Neuronal stem cell (in vitro differentiated cells): ENCODE measurements around the gene IFNLR1.

ENCODE experiments used
- DNase-seq: peaks from one replicate; pipeline ENCODE4 v3.0.0-alpha.2; 2013; ENCODE audit warnings: low spot score
- H2AFZ ChIP-seq: one replicate; pipeline ENCODE4 v1.6.1; 2013; ENCODE audit warnings: mild to moderate bottlenecking, low read length, inconsistent platforms
- H2AK5ac ChIP-seq: 2 replicates; pipeline ENCODE4 v1.6.1; 2013; ENCODE audit warnings: low read depth, mild to moderate bottlenecking, inconsistent platforms, low read length, moderate library complexity, mixed read lengths
- H2BK120ac ChIP-seq: 2 replicates; pipeline ENCODE4 v1.6.1; 2013; ENCODE audit warnings: low read depth, mild to moderate bottlenecking, inconsistent platforms, low read length, moderate library complexity, mixed read lengths
- H2BK12ac ChIP-seq: one replicate; pipeline ENCODE4 v1.6.1; 2013; ENCODE audit warnings: low read length, inconsistent platforms
- H2BK15ac ChIP-seq: 2 replicates; pipeline ENCODE4 v1.6.1; 2013; ENCODE audit warnings: mild to moderate bottlenecking, low read length, inconsistent platforms, mixed read lengths
- H2BK5ac ChIP-seq: one replicate; pipeline ENCODE4 v1.6.1; 2013; ENCODE audit warnings: inconsistent platforms, mild to moderate bottlenecking, low read length, moderate library complexity
- H3K14ac ChIP-seq: one replicate; pipeline ENCODE4 v1.6.1; 2013; ENCODE audit warnings: low read length, inconsistent platforms
- H3K18ac ChIP-seq: 2 replicates; pipeline ENCODE4 v1.6.1; 2013; ENCODE audit warnings: low read length, inconsistent platforms
- H3K23ac ChIP-seq: 2 replicates; pipeline ENCODE4 v1.6.1; 2013; ENCODE audit warnings: low read depth, mild to moderate bottlenecking, mixed read lengths, low read length, inconsistent platforms; ENCODE audit not compliant: poor library complexity
- H3K27ac ChIP-seq: replicated peaks from 3 replicates; pipeline ENCODE4 v1.5.1; 2013; ENCODE audit warnings: low read length, inconsistent platforms
- H3K27me3 ChIP-seq, 3 experiments: 2 replicates each; pipeline ENCODE4 v1.6.1; 2013; ENCODE audit warnings: low read length in 3 of 3, mild to moderate bottlenecking in 2 of 3, inconsistent platforms in 1 of 3, low read depth in 1 of 3, mixed read lengths in 1 of 3, moderate library complexity in 1 of 3; ENCODE audit not compliant: control insufficient read depth in 3 of 3, insufficient read depth in 3 of 3
- H3K36me3 ChIP-seq, 2 donors: replicated peaks in 1 of 2; 2 replicates each; pipeline ENCODE4 v1.6.1; 2013; ENCODE audit warnings: low read length in 2 of 2; ENCODE audit not compliant: control insufficient read depth in 2 of 2, insufficient read depth in 2 of 2
- H3K4ac ChIP-seq: 2 replicates; pipeline ENCODE4 v1.6.1; 2013; ENCODE audit warnings: inconsistent platforms, mild to moderate bottlenecking, low read length, moderate library complexity
- H3K4me1 ChIP-seq, 2 donors: 1 replicate in 1 of 2; 2 replicates in 1 of 2; pipeline ENCODE4 v1.6.1; 2013; ENCODE audit warnings: low read length in 2 of 2, low read depth in 1 of 2; ENCODE audit not compliant: control insufficient read depth in 2 of 2, insufficient read depth in 1 of 2
- H3K4me2 ChIP-seq: one replicate; pipeline ENCODE4 v1.6.1; 2013; ENCODE audit warnings: mild to moderate bottlenecking, low read length, inconsistent platforms; ENCODE audit not compliant: insufficient read depth, poor library complexity, severe bottlenecking
- H3K4me3 ChIP-seq, 2 donors: 2 replicates each; pipeline ENCODE4 v1.5.1; 2013; ENCODE audit warnings: low read length in 2 of 2, mild to moderate bottlenecking in 2 of 2, inconsistent platforms in 1 of 2, moderate library complexity in 1 of 2
- H3K79me1 ChIP-seq: one replicate; pipeline ENCODE4 v1.6.1; 2013; ENCODE audit warnings: low read depth, mild to moderate bottlenecking, inconsistent platforms, low read length, moderate library complexity
- H3K9ac ChIP-seq: one replicate; pipeline ENCODE4 v1.6.1; 2013; ENCODE audit warnings: mild to moderate bottlenecking, low read depth, low read length, inconsistent platforms; ENCODE audit not compliant: poor library complexity
- H3K9me3 ChIP-seq, 2 donors: replicated peaks in 1 of 2; 2 replicates each; pipeline versions ENCODE3 to v1.6.1; 2013; ENCODE audit warnings: low read length in 2 of 2, mild to moderate bottlenecking in 2 of 2, inconsistent platforms in 1 of 2, low read depth in 1 of 2, mixed read lengths in 1 of 2, moderate library complexity in 1 of 2; ENCODE audit not compliant: control insufficient read depth in 2 of 2, insufficient read depth in 1 of 2
- H4K8ac ChIP-seq: one replicate; pipeline ENCODE4 v1.6.1; 2013; ENCODE audit warnings: low read depth, mild to moderate bottlenecking, inconsistent platforms, low read length, moderate library complexity
- H4K91ac ChIP-seq: one replicate; pipeline ENCODE4 v1.6.1; 2013; ENCODE audit warnings: low read length, low read depth, mild to moderate bottlenecking, inconsistent platforms; ENCODE audit not compliant: poor library complexity
- WGBS, 2 donors: extraction: QIAGEN DNeasy Blood & Tissue Kit; methylation state at CpG; one replicate each; pipeline ENCODE4 v1.1.7; 2013; ENCODE audit warnings: missing lambda C conversion rate in 2 of 2, mixed read lengths in 1 of 2; ENCODE audit not compliant: insufficient read length in 2 of 2, insufficient replicate concordance in 1 of 2; ENCODE audit errors: extremely low coverage in 2 of 2; 5-methylcytosine and 5-hydroxymethylcytosine counted together

IFNLR1 gene

DNA sequence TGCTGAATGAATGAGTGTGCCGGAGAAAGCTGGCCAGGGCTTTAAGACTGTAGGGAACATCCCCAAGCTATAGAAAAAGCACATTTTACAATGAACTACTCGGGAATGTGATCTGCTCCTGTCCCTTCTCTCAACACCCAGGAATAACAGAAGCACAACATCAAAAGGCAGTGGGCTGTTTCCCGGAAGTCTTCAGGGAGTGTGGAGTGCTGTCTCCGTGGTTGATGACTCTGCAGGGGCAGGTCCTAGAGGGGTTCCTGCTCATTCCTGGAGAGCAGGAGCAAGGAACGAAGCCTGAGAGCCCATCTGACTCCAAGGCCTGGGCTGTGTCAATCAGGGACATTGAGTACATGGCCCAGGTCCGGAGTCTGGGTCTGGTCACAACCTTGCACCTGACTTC, 39.3 kb downstream of the IFNLR1 start:
- Histone ChIP-seq H3K4me2 (no peak overlapping the region), H3K14ac (no peak overlapping the region), H3K27ac (no peak overlapping the region), H3K36me3 (no peaks in the 10 kb centered on the region), H3K27me3 (peaks cover 0 to 48% (median 0%) of the 10 kb centered on the region in 3 experiments), H3K4ac (no peak overlapping the region), H2BK120ac (no peak overlapping the region), H3K9me3 (no peaks in the 10 kb centered on the region), H3K79me1 (no peaks in the 10 kb centered on the region), H3K18ac (no peak overlapping the region), H2AK5ac (no peak overlapping the region), H3K4me1 (peaks cover 0 to 6% of the 10 kb centered on the region in 2 donors), H3K9ac (no peak overlapping the region), H2AFZ (no peak overlapping the region), H2BK12ac (no peak overlapping the region), H4K91ac (no peak overlapping the region), H2BK15ac (no peak overlapping the region), H3K4me3 (no peak overlapping the region), H3K23ac (no peak overlapping the region), H2BK5ac (no peak overlapping the region), H4K8ac (no peak overlapping the region)
- WGBS, 2 donors, result no CpG with 5 or more reads among the region's 6 CpGs
- DNase-seq, result no peak

- Histone ChIP-seq H2AFZ (no peak overlapping the region), H3K79me1 (no peaks in the 10 kb centered on the region), H3K4ac (no peak overlapping the region), H3K9ac (no peak overlapping the region), H2BK5ac (no peak overlapping the region), H4K91ac (no peak overlapping the region), H3K36me3 (no peaks in the 10 kb centered on the region), H3K9me3 (no peaks in the 10 kb centered on the region), H3K4me1 (peaks cover 0 to 5% of the 10 kb centered on the region in 2 donors), H2BK15ac (no peak overlapping the region), H3K18ac (no peak overlapping the region), H3K4me2 (no peak overlapping the region), H3K27me3 (peaks cover 0 to 48% (median 0%) of the 10 kb centered on the region in 3 experiments), H3K14ac (no peak overlapping the region), H3K4me3 (no peak overlapping the region), H2BK120ac (no peak overlapping the region), H3K27ac (no peak overlapping the region), H2AK5ac (no peak overlapping the region), H4K8ac (no peak overlapping the region), H3K23ac (no peak overlapping the region), H2BK12ac (no peak overlapping the region)
- WGBS, 2 donors, result no CpG with 5 or more reads among the region's 9 CpGs
- DNase-seq, result no peak
These were observed 39.9 kb downstream of the IFNLR1 start for GRCh38 chr1:24147194-24147593.

DNA sequence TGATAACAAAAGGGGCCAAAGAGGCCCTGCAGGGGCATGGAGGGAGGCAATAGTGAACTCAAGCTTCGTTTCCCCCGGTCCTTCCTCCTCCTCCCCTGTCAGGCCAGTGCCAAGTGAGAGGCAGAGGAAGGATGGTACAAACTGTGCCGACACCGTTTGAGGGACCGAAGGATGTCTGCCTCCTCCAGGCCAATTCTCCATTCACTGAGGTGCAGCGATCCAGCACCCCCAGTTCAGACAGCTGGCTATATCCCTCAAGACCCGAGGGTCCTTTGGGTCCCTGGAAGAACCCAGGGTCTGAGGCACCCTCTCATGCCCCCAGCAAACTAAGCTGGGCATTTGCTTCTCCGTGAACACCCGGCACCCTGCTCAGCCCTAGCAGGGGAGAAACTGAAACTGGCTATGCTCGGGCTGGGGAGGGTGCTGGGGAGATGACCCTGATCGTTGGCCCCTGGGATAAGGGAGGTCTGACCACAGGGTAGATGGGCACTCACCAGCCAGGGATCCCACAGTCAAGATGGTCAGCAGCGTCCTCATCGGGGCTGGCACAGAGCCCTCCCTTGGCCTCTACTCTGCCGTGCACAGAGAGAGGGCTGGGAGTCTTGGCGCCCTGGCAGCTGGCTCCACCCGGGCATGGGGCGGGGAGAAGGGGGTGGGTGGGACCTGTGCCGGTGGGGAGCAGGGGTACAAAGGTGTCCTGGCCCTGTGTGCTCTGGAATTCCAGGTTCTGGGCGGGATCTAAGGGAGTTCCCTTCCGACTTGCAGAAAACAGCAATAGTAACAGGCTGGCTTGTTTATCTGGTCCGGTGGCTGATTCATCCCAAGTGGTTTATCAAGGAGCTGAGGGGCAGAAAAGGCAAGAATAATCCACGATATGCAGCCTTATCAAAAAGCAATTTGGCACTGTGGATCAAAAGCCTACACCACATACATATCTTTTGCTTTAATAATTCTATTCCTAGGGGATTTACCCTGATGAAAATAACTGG, 44.2 kb downstream of the IFNLR1 start, which contains the start of gene IL22RA1:
IL22RA1 (minus strand) TSS at position 595 of the 989 bp plus-strand sequence; CDS start at position 537, 58 bp downstream.
- H4K91ac ChIP-seq, result no peak within 1 kb of the TSS
- DNase-seq, result no peak
- H2BK12ac ChIP-seq, result no peak within 1 kb of the TSS
- no peak within 1 kb of the TSS for H2BK15ac ChIP-seq
- no peak within 1 kb of the TSS for H3K9ac ChIP-seq
- H3K23ac ChIP-seq, result peak within 1 kb of the TSS; percentile 5
- H3K9me3 ChIP-seq, result no peaks in the 10 kb centered on the region
- H2AFZ ChIP-seq, result no peak within 1 kb of the TSS
- H2AK5ac ChIP-seq, result peak within 1 kb of the TSS; percentile 43
- H3K4me1 ChIP-seq, result no peaks in the 10 kb centered on the region
- H3K4me2 ChIP-seq, result no peak within 1 kb of the TSS
- no peak within 1 kb of the TSS for H3K14ac ChIP-seq
- H3K79me1 ChIP-seq, result no peaks in the 10 kb centered on the region
- WGBS, 2 donors, result no CpG with 5 or more reads among the region's 22 CpGs
- H2BK120ac ChIP-seq, result no peak within 1 kb of the TSS
- H2BK5ac ChIP-seq, result no peak within 1 kb of the TSS
- H3K4ac ChIP-seq, result no peak within 1 kb of the TSS
- H3K4me3 ChIP-seq, result no peak within 1 kb of the TSS
- H4K8ac ChIP-seq, result no peak within 1 kb of the TSS
- no peak within 1 kb of the TSS for H3K27ac ChIP-seq
- no peaks in the 10 kb centered on the region for H3K36me3 ChIP-seq
- peaks cover 0 to 26% (median 0%) of the 10 kb centered on the region in 3 experiments for H3K27me3 ChIP-seq
- H3K18ac ChIP-seq, result peak within 1 kb of the TSS; percentile 54

DNA sequence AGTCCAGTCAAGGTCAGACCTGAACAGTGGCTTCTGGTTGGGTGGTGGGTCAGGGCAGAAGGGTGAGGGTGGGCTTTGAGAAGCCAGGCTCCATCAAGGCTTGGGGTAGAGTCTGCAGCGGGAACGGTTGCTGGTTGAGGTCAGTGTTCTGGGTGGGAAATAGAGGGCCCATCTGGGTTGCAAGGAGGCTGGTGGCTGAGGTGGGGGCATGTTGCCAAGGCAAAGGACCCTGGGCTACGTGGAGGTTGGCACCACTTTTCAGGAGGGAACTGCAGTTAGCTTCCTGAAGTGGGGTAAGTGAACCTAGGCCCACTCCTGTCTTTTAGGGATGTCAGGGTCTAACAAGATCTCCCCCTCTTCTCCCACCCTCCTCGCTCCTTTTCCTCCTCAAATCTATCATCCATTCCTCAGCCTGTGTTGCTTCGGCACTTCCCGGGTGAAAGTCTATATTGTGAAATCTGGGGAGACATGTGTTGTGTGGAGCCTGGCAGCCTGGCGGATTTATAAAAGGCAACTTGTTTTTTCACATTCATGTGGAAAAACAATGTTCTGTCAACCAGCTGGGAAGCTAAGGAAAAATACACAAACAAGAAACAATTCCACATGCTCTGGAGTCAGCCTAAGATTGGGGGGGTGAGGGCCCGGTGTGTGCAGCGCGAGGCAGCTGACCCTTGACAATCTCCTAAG, 45.6 kb downstream of the IFNLR1 start:
- no CpG with 5 or more reads among the region's 10 CpGs for WGBS, 2 donors
- Histone ChIP-seq H3K9ac (no peak overlapping the region), H3K27me3 (peaks cover 0 to 26% (median 0%) of the 10 kb centered on the region in 3 experiments), H3K4me1 (peaks cover 0 to 1% of the 10 kb centered on the region in 2 donors), H2BK120ac (no peak overlapping the region), H2BK12ac (no peak overlapping the region), H3K23ac (no peak overlapping the region), H3K9me3 (no peaks in the 10 kb centered on the region), H3K27ac (no peak overlapping the region), H2AK5ac (no peak overlapping the region), H2BK5ac (no peak overlapping the region), H3K14ac (no peak overlapping the region), H4K8ac (no peak overlapping the region), H3K79me1 (no peaks in the 10 kb centered on the region), H2BK15ac (no peak overlapping the region), H2AFZ (no peak overlapping the region), H3K36me3 (no peaks in the 10 kb centered on the region), H3K4me3 (no peak overlapping the region), H4K91ac (no peak overlapping the region), H3K18ac (no peak overlapping the region), H3K4ac (no peak overlapping the region), H3K4me2 (no peak overlapping the region)
- no peak for DNase-seq
